ENCODE data around the gene MYO6. TPM values are rescaled to one million over a fixed set of nuclear protein-coding genes. Genes with fewer than 3 reads are reported as not detected.

The MYO6 gene
- total and polyA plus RNA-seq, 4 donors = 15.6 to 100 (median 51.7) TPM

- WGBS, 2 donors = 81 to 87% methylated on average over 2 of the region's 2 CpGs
- ATAC-seq (ENCODE audit: insufficient read depth, low FRiP score) (no peak), DNase-seq (no peak)
- Histone ChIP-seq H3K4me1 (ENCODE audit: control insufficient read depth in 5 of 5, insufficient read depth in 5 of 5, low read length in 5 of 5) (peaks cover 0 to 6% (median 0%) of the 10 kb centered on the region in 5 donors), H3K36me3 (ENCODE audit: control insufficient read depth in 4 of 4, insufficient read depth in 4 of 4, low read length in 4 of 4) (peaks cover 0 to 4% (median 0%) of the 10 kb centered on the region in 4 donors), H3K9me3 (ENCODE audit: control insufficient read depth in 4 of 4, insufficient read depth in 3 of 4, low read length in 3 of 4) (no peaks in the 10 kb centered on the region), H3K4me3 (no peak overlapping the region), H3K27me3 (ENCODE audit: control insufficient read depth in 3 of 3, insufficient read depth in 3 of 3, low read length in 2 of 3) (no peaks in the 10 kb centered on the region), H3K9ac (ENCODE audit: insufficient read depth in 1 of 2, low read length in 2 of 2) (no peak overlapping the region), H3K27ac (ENCODE audit: low read depth in 1 of 2, low read length in 1 of 2) (no peak overlapping the region)
- no peak for TF ChIP-seq CTCF (IDR thresholded peaks at IDR 0.05; ENCODE audit: control extremely low read depth, extremely low read depth)
Measured at GRCh38 chr6:75884822-75885221, 135.8 kb downstream of the MYO6 start.

DNA sequence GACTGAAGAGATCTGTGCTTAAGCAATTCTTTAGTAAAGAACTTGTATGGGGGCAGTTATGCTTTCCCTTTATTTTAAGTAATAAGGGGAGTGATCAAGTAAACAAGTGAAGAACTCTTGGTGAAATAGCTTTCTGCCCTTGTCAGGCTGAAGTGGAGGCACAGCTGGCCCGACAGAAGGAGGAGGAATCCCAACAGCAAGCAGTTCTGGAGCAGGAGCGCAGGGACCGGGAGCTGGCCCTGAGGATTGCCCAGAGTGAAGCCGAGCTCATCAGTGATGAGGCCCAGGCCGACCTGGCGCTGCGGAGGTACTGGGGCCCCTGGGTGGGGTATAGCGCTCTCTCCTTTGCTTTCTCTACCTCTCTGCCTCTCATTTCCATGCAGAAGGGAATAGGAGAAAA is 143.3 kb downstream of the MYO6 start:
- WGBS, 2 donors = 84 to 91% methylated on average over 8 of the region's 8 CpGs
- DNase-seq (no peak), ATAC-seq (ENCODE audit: insufficient read depth, low FRiP score) (peak; percentile 63)
- H3K4me1 ChIP-seq (ENCODE audit: control insufficient read depth in 5 of 5, insufficient read depth in 5 of 5, low read length in 5 of 5) = peaks cover 0 to 2% (median 0%) of the 10 kb centered on the region in 5 donors
- no peak for TF ChIP-seq CTCF (IDR thresholded peaks at IDR 0.05; ENCODE audit: control extremely low read depth, extremely low read depth)
- no peak overlapping the region for H3K27ac ChIP-seq (ENCODE audit: low read depth in 1 of 2, low read length in 1 of 2)
- no peaks in the 10 kb centered on the region for H3K27me3 ChIP-seq (ENCODE audit: control insufficient read depth in 3 of 3, insufficient read depth in 3 of 3, low read length in 2 of 3)
- peaks cover 0 to 5% (median 0%) of the 10 kb centered on the region in 4 donors for H3K36me3 ChIP-seq (ENCODE audit: control insufficient read depth in 4 of 4, insufficient read depth in 4 of 4, low read length in 4 of 4)
- H3K4me3 ChIP-seq = no peak overlapping the region
- no peak overlapping the region for H3K9ac ChIP-seq (ENCODE audit: insufficient read depth in 1 of 2, low read length in 2 of 2)
- H3K9me3 ChIP-seq (ENCODE audit: control insufficient read depth in 4 of 4, insufficient read depth in 3 of 4, low read length in 3 of 4) = no peaks in the 10 kb centered on the region

DNA sequence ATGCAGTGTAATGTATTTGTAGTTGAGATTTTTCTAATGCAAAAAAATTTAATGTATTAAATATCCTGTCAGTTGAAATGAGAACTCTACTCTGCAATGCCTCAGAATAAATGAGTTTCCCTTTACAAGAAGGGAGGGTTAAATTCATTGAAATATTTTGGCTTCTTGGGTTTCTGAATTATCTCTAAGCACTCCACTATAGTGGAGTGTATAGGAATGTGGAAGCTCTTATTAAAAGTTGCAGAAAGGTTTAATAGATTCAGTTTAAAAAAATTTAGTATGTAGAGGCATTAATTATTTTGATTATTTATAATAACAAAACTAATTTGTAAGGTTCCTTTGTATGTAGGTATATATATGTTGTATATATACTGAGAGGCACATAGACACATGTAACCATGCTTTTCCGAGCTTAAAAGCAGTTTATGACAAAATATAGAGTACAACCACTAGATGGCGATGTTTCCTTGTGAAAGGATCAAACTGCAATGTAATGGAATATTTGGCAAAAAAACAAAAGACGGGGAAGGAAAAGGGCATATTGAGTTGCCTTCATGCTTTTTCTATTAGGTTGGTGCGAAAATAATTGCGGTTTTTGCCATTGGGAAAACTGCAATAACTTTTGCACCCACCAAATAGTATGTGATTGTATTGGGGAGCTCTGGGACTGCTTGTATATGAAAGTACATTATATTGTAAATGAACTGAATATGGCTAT is 144.2 kb downstream of the MYO6 start:
- no peak overlapping the region for H3K4me3 ChIP-seq
- H3K36me3 ChIP-seq (ENCODE audit: control insufficient read depth in 4 of 4, insufficient read depth in 4 of 4, low read length in 4 of 4) = peaks cover 0 to 5% (median 0%) of the 10 kb centered on the region in 4 donors
- no peaks in the 10 kb centered on the region for H3K27me3 ChIP-seq (ENCODE audit: control insufficient read depth in 3 of 3, insufficient read depth in 3 of 3, low read length in 2 of 3)
- peak; percentile 44 for TF ChIP-seq CTCF (IDR thresholded peaks at IDR 0.05; ENCODE audit: control extremely low read depth, extremely low read depth)
- WGBS, 2 donors = 13 to 19% methylated on average over 5 of the region's 5 CpGs
- no peak overlapping the region for H3K9ac ChIP-seq (ENCODE audit: insufficient read depth in 1 of 2, low read length in 2 of 2)
- ATAC-seq (ENCODE audit: insufficient read depth, low FRiP score) (peak; percentile 80), DNase-seq (peak in 2 of 3 donors; percentile 90 to 93)
- peaks cover 0 to 2% (median 0%) of the 10 kb centered on the region in 5 donors for H3K4me1 ChIP-seq (ENCODE audit: control insufficient read depth in 5 of 5, insufficient read depth in 5 of 5, low read length in 5 of 5)
- H3K27ac ChIP-seq (ENCODE audit: low read depth in 1 of 2, low read length in 1 of 2) = no peak overlapping the region
- no peaks in the 10 kb centered on the region for H3K9me3 ChIP-seq (ENCODE audit: control insufficient read depth in 4 of 4, insufficient read depth in 3 of 4, low read length in 3 of 4)
